HG03108 (cell line): Measurements from ENCODE around the gene PRSS48.
"Not testable (repeated sequence)": the region's sequence is repeated elsewhere in the genome, so short reads cannot be mapped to it uniquely, and the experiment has no call there.

ENCODE experiments used
- ATAC-seq: cut with Tn5 transposase; IDR thresholded peaks from one replicate; pipeline ENCODE4 v1.9.1; 2021; ENCODE audit warnings: moderate library complexity; ENCODE audit not compliant: unreplicated experiment

The PRSS48 gene

GRCh38 chr4:151315212-151315886 is 38.4 kb downstream of the PRSS48 start:
- ATAC-seq, result no peak

DNA sequence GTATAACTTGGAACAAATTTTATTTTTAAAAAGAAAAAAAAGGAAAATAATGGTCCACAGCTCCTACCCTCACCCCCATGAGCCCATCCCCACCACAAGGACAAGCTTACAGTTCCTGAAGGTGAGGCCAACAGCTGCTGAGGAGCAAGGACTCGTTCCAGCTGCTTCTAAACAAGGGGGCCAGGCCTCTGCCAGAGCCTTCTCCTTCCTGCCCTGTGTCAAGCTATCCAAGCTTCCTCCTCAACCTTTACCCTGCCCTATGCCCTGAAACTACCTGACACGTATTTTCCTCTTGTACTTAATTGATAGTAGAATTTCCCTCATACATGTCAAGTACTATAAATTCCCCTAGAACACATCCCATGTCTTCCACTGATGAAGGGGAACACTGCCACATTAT is 39.7 kb downstream of the PRSS48 start:
- ATAC-seq, result no peak

GRCh38 chr4:151318307-151319006 is 41.5 kb downstream of the PRSS48 start:
- ATAC-seq, result no peak

- no peak for ATAC-seq
Measured at GRCh38 chr4:151319490-151319889, 42.5 kb downstream of the PRSS48 start.

- no peak for ATAC-seq
Measured at GRCh38 chr4:151321586-151321985, 44.6 kb downstream of the PRSS48 start.

- not testable (repeated sequence) for ATAC-seq
Measured at GRCh38 chr4:151322161-151322560, 45.2 kb downstream of the PRSS48 start.

DNA sequence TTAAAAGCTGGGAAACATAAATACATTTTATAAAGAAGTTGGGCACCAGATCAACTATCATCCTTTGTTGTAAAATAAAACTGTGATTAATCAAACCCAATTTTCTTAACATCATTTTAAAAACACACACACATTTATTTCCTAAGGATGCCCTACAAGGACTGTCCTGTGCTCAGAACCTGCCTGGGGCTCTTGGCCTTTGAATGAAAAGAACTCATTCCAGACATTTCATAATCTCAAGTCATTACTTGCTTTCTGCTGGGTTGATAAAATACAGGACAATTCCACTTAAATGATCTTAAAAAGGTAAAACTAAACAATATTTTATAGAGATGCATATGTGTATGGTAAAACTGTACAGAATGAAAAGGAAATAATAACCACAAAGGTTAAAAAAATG is 45.6 kb downstream of the PRSS48 start:
- no peak for ATAC-seq

GRCh38 chr4:151323667-151324066 is 46.7 kb downstream of the PRSS48 start:
- no peak for ATAC-seq

DNA sequence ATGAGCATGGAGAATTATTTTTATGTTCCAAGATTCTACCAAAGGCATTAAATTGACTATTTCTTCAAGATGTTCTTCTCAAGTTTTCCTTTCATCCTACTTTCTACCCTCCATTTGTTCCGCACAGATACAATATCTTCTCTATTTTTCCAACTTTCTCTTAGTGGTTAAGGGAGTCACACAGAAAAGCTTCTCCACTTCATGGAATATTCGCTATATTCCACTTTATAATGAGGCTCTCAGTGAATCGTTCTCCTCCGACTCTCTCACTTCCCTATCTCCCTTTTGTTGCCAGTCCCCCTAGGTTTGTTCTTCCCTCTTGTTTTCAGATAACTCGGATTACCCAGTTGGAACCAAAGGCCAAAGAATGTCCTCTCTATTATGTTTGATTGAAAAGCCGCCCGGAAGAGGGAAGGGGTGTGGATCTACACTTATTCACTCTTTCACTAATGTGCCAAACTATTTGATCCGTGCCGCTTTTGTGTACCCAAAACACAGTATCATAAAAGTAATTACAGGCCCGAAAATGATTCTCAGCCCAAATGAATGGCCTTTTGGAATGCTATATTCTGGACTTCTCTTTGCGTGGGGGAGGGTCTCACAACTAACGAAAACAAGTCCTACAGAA is 47.3 kb downstream of the PRSS48 start:
- ATAC-seq, result no peak

DNA sequence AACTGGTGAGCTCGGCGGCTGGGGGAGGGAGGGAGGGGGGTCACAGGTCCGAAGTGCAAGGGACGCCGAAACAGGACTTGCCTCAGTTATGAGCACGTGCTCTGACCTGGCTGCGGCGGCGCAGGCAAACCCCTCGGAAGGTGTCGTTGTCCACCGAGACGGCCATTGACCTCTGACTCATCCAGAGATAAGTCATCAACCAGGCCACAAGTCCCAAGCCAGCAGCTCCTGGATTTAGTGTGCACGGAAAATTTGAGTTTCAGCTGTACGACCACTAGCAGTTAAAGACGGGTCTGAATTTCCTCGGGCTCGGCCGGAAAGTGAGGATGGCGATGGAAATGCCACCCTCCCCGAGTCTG is 47.8 kb downstream of the PRSS48 start:
- ATAC-seq, result no peak

DNA sequence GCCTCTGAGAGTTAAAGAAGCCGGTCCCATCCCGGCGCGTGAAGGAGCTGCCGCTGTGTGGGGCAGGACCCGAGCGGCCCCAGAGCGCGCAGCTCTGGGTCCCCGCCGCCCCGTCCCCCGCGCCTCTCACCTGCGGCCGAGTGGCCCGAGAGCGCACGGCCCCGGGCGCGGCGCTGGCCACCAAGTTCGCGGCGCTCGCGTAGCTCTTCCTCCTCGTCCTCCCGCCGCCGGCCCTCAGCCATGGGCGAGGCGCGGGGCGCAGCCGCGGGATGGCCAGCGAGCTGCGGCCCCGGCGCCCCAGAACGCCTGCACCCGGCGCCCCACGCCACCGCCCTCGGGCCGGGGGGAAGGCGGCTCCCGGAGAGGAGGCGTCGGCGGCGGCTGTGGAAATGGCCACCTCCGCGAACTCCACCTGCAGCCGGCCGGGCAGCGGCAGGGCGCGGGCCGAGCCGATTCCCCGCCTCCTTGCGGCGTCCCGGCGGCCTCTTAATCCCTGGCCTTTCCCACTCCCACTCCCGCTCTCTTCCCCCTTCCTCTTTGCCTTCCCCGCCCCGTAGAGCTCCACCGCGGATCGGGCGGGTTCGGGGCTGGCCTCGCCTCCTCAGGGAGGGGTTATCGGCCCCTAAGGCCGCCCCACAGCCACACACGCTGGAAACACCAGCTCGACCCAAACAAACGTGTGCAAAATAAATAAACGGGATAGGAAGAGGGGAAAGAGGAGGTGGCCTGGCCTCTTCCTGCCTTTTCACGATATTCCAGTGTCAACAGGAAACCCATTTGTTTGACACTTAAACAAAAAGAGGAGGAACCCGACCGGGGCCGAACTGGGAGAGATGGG is 48.4 kb downstream of the PRSS48 start, which contains the start of gene SH3D19:
TSS of gene SH3D19 (minus strand) at position 495 of the 838 bp plus-strand sequence. CDS start at position 242, 253 bp downstream.
- no peak for ATAC-seq

DNA sequence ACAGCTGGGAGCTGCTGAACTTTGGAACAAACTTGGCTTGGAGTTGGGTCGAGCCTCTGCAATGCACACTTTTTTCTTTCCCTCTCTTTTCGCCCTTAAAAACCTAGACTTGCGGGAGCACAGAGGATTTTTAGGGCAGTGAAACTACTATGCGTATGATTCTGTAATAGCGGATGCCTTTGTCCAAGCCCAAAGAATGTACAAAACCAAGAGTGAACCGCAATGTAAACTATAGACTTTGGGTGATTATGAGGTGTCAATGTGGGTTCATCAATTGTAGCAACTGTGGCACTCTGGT is 48.9 kb downstream of the PRSS48 start:
- no peak for ATAC-seq

GRCh38 chr4:151329217-151330007 is 52.5 kb downstream of the PRSS48 start:
- no peak for ATAC-seq

DNA sequence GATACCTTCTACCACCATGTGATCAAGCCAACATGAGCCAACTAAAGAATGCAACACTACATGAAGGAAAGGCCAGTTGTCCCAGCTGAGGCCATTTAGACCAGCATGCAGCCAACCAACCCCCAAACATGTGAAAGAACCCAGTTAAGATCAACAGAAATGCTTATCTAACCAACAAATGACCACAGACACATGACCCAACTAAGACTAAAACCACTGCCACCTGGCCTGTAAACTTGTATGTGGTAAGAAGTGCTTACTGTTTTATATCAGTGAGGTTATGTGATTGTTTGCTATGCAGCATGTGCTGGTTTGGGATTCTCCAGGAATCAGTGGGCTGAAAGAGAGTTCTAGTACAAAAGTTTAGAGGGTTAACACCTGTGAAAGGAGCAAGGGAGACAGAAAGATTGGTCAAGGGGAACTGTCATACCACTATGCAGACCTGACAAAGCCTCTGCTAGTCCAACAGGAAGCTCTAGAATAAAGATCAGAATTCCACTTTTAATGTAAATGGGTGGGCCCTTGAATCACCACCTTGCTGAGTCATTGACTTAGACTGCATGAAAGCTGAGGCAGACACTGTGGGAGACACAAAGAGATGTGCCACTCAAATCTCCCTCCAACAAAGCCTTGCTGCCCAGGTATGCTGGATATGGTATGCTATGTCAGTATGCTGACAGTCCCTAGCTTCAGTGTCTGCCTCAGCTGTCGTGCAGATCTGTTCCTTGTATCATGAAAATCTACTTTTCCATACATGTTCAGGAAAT is 54.5 kb downstream of the PRSS48 start:
- no peak for ATAC-seq

DNA sequence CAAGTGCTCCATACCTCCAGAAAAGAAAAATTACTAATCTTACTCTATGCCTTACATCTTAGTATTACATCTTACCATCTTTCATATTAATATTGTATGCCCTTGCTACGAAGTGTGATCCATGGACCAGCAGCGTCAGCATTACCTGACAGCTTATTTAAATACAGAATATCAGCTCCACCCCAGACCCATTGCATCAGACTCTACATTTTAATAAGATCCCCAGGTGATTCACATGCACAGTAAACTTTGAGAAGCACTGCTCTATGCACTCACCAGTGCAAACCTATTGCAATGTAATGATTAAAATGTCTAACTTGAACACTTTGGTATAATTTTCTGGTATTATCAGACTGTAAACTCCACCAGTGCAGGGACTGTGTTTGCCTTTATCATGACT is 62.5 kb downstream of the PRSS48 start:
- no peak for ATAC-seq

DNA sequence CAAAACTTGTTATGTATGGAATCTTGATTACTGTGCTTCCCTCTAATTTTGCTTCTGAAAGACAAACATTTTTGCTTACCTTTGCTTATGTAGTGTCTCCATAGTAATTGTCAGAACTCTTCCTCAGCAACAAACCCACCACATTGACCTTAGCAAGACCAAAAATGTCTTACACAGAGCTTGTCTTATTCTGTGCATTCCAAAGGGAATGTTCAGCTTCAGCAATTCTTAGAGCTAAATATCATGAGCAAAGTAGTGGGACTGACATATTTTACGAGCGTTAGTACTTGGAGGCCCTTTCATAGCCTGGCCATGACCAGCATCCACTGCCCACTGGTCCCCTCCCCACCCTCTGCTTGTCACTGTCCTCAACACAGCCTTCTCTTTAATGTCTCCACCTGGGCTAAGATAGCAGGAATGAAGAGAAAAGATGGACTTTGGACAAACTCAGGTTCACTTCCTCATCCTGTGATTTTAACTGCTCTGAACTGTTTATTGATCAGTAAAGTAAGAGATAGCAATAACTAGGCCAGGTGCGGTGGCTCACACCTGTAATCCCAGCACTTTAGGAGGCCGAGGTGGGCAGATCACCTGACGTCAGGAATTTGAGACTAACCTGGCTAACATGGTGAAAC is 63.9 kb downstream of the PRSS48 start:
- ATAC-seq, result no peak
